NCI-H2081 treated with DMSO at 0.1 percent for 48 hours (cell line): ENCODE data around the gene ZNF512B.
"Not testable (repeated sequence)": the region's sequence is repeated elsewhere in the genome, so short reads cannot be mapped to it uniquely, and the experiment has no call there.

Source experiments
- DNase-seq: peaks from one replicate; lab custom pipeline; 2025; lab: John Stamatoyannopoulos, UW

Gene ZNF512B

GRCh38 chr20:63962426-63963347 lies 7.0 kb downstream of the ZNF512B start:
- no peak for DNase-seq

- DNase-seq = no peak
These were observed 7.9 kb downstream of the ZNF512B start for GRCh38 chr20:63961664-63962425.

- not testable (repeated sequence) for DNase-seq
These were observed 8.8 kb downstream of the ZNF512B start for GRCh38 chr20:63960654-63961621.

- no peak for DNase-seq
These were observed 10.0 kb downstream of the ZNF512B start for GRCh38 chr20:63959699-63960075.

GRCh38 chr20:63958964-63959698 lies 10.6 kb downstream of the ZNF512B start:
- no peak for DNase-seq

- DNase-seq = no peak
These were observed 11.3 kb downstream of the ZNF512B start for GRCh38 chr20:63958471-63958870.

GRCh38 chr20:63957690-63958441 lies 11.9 kb downstream of the ZNF512B start:
- DNase-seq = no peak

GRCh38 chr20:63957004-63957689 lies 12.6 kb downstream of the ZNF512B start:
- DNase-seq = no peak

GRCh38 chr20:63956664-63957003 lies 13.1 kb downstream of the ZNF512B start:
- DNase-seq = no peak

GRCh38 chr20:63955827-63956663 lies 13.7 kb downstream of the ZNF512B start, which contains the start of gene UCKL1:
TSS of gene UCKL1 (minus strand) at chr20:63956416. CDS start at chr20:63956372, 44 bp downstream.
- no peak for DNase-seq

GRCh38 chr20:63955281-63955826 lies 14.4 kb downstream of the ZNF512B start:
- no peak for DNase-seq

GRCh38 chr20:63953764-63954429 lies 15.8 kb downstream of the ZNF512B start:
- no peak for DNase-seq

GRCh38 chr20:63952769-63953168 lies 17.0 kb downstream of the ZNF512B start:
- DNase-seq = no peak

- no peak for DNase-seq
These were observed 17.6 kb downstream of the ZNF512B start for GRCh38 chr20:63952210-63952535.

GRCh38 chr20:63951398-63952209 lies 18.1 kb downstream of the ZNF512B start:
- no peak for DNase-seq

- DNase-seq = no peak
These were observed 18.9 kb downstream of the ZNF512B start for GRCh38 chr20:63950701-63951397.
